Skin epidermis (tissue), 12 donors: Measurements from ENCODE around the gene COMP.

ENCODE experiments used
- H3K27ac ChIP-seq, 21 experiments: fragments of 200-600 bp; sonication (generic) in 11 of 21; one replicate each; pipeline ENCODE4 v1.5.0; 2020; ENCODE audit warnings: mild to moderate bottlenecking in 3 of 21, inconsistent platforms in 2 of 21, moderate library complexity in 2 of 21
- H3K4me3 ChIP-seq, 7 experiments: fragments of 200-600 bp; sonication (generic) in 2 of 7; one replicate each; pipeline ENCODE4 v1.5.0; 2020; ENCODE audit warnings: inconsistent platforms in 2 of 7, mild to moderate bottlenecking in 2 of 7, moderate library complexity in 1 of 7

COMP gene

DNA sequence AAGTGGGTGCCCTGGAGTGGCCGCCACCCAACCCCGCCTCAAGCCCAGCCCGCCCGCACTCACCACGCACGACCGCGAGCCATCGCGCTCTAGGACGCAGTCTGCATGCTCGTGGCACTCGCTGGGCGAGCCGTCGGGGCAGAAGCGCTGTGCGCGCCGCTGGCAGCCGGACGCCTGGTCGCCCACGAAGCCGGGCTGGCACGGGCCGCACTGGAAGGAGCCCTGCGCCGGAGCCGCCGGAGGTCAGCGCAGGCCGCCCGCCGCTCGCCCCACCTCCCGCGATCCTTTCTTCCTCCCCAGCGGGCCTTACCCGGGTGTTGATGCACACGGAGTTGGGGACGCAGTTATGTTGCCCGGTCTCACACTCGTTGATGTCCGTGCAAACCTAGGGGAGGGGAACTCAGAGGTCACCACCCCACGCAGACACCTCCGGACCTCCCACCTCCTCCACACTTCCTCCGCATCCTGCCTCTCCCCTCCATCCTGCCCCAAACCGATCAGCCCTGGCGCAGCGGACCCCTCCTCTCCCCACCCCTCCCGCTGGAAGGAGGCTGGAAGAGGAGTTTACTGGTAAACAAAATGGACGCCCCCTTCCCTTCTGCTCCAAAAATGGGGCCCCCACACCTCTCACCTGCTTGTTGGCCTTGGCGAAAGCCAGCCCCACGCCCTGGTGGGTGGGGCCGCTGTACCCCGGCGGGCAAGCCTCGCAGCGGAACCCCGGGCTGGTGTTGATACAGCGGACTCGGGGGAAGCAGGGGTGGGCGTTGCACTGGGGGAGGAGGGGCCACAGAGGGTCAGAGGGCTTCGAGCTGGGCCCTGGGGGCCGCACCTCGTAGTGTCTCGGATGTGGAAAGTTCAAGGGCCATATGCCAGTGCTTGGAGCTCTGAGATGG lies 2.3 kb downstream of the COMP start:
- H3K27ac ChIP-seq, result peak overlapping the region in 1 of 21 experiments; percentile 82
- H3K4me3 ChIP-seq, result no peak overlapping the region

- Histone ChIP-seq H3K4me3 (no peak overlapping the region), H3K27ac (no peak overlapping the region)
Measured at GRCh38 chr19:18785179-18786124, 5.7 kb downstream of the COMP start.

GRCh38 chr19:18784786-18785120 lies 6.4 kb downstream of the COMP start:
- no peak overlapping the region for H3K27ac ChIP-seq
- no peak overlapping the region for H3K4me3 ChIP-seq

- Histone ChIP-seq H3K27ac (no peak overlapping the region), H3K4me3 (no peak overlapping the region)
Measured at GRCh38 chr19:18783958-18784785, 6.9 kb downstream of the COMP start.

- H3K27ac ChIP-seq, result no peak overlapping the region
Measured at GRCh38 chr19:18782559-18783225, 8.4 kb downstream of the COMP start.

DNA sequence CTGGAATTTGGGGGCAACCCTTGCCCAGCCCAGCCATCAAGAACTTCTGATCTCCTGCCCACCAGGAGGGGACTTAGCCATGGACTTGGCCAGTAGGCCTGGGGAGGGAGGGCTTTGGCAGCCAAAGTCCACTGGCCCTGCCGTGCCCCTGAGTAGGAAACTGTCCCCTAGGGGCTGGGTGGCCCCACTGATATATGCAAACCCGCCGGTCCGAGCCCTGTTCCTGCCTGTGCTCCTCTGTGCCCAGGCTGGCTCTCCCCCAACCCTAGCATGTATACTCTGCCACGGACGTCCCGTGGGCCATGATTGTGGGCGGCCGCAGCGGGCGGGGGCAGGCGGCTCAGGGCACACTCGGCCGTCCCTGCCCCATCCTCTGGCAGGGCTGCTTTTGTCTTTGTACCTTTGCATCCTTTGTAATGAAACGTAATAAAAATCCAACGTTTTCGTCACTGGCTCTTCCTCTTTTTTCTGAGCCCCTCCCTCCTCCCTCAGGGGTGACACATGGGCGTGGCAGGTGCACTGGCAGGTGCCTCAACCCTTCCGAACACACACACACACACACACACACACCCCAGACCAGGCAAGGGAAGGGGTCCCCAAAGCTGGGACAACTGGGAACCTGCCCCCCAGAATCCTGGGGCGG lies 9.1 kb downstream of the COMP start:
- Histone ChIP-seq H3K27ac (no peak overlapping the region), H3K4me3 (no peak overlapping the region)

More at GRCh38 chr19:18782559-18783225, 8.4 kb downstream of the COMP start:
- H3K4me3 ChIP-seq, result no peak overlapping the region

DNA sequence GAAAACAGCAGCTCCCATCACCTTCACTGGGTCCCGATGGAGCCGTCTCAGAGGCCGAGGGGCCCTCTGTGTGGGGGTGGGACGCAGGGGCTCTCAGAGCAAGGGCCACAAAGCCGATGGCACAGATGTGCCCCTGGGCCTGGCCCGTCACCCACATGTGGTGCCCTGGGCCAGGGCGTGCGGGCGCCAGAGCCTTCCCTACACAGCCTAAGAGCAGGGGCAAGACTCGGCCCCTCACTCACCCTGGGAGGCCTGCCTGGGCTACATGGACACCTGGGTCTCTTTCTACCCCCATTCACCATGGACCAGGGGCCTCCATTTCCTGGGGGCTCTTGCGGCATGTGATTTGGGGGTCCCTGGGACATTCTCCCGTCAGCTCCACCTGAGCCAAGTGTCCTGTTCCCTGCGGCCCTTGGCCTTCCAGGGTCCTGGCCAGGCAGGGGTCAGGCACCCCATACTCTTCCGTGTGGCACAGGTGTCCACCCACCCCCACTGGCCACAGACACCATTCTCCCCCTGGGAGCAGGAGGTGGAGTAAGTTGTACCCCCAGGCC lies 10.0 kb downstream of the COMP start:
- H3K4me3 ChIP-seq, result no peak overlapping the region
- no peak overlapping the region for H3K27ac ChIP-seq

DNA sequence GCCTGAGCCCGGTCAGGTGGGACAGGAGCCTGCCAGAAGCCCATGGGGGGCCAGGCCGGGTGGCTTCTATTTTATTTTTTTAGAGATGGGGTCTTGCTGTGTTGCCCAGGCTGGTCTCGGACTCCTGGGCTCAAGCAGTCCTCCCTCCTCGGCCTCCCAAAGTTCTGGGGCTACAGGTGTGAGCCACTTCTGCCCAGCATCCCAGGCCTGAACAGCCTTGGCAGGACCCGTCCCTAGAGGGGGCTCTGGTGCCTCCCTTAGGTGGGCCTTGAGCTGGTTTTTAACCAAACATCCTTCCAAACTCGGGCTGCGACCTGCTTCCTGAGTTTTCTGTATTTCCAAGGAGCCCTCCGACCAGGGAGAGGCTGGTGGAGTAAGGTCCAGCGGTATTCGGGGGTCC lies 10.5 kb downstream of the COMP start:
- H3K4me3 ChIP-seq, result no peak overlapping the region

DNA sequence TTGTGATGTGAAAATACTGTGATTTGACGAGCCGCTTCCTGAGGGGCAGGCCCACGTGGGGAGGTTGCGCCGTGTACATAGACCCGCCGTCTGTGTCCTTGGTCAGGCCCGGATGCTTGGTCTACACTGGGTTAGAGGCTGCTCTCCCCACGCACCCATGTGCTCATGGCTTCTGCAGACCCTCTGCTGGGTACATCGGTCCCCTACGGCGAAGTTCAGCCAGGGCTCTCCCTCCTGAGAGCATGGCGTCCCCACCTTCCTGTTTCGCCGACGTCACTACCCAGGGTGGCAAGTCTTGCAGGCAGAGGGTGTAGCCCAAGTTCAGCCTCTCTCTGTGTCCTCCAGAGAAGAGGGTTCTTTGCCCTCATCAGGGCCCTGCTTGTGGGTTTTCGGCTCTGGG lies 11.0 kb downstream of the COMP start:
- no peak overlapping the region for H3K27ac ChIP-seq
- H3K4me3 ChIP-seq, result no peak overlapping the region

More for the DNA sequence above, 10.5 kb downstream of the COMP start:
- no peak overlapping the region for H3K27ac ChIP-seq

GRCh38 chr19:18778826-18779495 lies 12.1 kb downstream of the COMP start:
- Histone ChIP-seq H3K27ac (no peak overlapping the region), H3K4me3 (no peak overlapping the region)

DNA sequence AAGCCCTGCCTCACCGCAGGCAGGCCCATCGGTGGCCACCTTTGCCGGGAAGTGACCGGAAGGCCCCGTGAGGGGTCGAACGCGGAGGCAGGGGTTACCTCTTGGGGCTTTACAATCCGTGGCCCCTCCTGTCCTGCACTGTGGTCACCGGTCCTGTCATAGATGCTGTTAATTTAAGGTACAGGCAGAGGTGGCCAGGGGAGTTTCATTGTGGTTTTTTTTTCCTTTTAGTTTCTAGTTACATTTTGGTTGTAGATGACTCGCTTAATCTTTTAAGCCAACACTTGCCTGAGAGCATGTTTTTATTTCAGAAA lies 13.1 kb downstream of the COMP start:
- Histone ChIP-seq H3K27ac (no peak overlapping the region), H3K4me3 (no peak overlapping the region)

DNA sequence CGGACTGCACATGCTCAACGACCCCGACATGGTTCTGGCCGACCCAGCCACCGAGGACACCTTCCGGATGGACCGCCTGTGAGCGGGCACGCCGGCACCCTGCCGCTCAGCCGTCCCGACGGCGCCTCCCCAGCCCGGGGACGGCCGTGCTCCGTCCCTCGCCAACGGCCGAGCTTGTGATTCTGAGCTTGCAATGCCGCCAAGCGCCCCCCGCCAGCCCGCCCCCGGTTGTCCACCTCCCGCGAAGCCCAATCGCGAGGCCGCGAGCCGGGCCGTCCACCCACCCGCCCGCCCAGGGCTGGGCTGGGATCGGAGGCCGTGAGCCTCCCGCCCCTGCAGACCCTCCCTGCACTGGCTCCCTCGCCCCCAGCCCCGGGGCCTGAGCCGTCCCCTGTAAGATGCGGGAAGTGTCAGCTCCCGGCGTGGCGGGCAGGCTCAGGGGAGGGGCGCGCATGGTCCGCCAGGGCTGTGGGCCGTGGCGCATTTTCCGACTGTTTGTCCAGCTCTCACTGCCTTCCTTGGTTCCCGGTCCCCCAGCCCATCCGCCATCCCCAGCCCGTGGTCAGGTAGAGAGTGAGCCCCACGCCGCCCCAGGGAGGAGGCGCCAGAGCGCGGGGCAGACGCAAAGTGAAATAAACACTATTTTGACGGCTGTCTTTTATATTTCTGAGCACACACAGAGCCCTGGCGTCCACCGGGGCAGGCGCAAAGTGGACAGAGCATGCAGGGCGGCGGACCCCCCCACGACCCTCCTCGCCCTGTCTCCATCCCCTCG lies 13.6 kb downstream of the COMP start:
- Histone ChIP-seq H3K4me3 (no peak overlapping the region), H3K27ac (no peak overlapping the region)

GRCh38 chr19:18776736-18777135 lies 14.4 kb downstream of the COMP start:
- Histone ChIP-seq H3K27ac (no peak overlapping the region), H3K4me3 (no peak overlapping the region)

- no peak overlapping the region for H3K4me3 ChIP-seq
- no peak overlapping the region for H3K27ac ChIP-seq
Measured at GRCh38 chr19:18776288-18776594, 14.9 kb downstream of the COMP start.

GRCh38 chr19:18775586-18776287 lies 15.4 kb downstream of the COMP start:
- no peak overlapping the region for H3K27ac ChIP-seq
- H3K4me3 ChIP-seq, result no peak overlapping the region

DNA sequence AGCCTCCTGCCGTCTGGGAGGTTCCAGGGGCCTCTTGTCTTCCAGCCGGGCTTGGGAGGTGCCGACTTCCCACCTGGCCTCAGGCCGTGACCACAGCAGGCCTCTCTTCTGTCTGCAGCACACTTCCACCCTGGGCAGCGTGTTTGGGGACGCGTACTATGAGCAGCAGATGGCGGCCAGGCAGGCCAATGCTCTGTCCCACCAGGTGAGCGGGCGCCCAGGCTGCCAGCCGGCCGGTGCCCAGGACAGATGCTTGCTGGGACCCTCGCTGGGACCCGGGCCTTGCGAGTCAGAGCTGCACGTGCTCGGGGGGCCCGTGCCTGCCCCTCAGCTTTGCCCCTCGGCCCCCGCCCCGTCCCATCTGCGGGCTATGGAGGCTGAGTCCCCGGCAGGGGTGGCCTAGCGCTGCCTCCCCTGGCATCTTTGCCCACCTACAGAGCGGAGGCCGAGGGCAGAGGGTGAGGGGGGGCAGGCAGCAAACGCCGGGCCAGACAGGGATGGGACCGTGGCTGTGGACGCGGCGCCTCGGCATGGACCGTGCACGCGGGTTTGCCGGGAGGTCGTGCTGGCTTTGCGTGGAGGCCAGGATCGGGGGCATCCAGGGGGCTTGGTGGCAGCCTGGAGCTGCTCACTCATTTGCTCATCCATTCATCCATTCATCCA lies 16.2 kb downstream of the COMP start:
- H3K27ac ChIP-seq, result no peak overlapping the region

DNA sequence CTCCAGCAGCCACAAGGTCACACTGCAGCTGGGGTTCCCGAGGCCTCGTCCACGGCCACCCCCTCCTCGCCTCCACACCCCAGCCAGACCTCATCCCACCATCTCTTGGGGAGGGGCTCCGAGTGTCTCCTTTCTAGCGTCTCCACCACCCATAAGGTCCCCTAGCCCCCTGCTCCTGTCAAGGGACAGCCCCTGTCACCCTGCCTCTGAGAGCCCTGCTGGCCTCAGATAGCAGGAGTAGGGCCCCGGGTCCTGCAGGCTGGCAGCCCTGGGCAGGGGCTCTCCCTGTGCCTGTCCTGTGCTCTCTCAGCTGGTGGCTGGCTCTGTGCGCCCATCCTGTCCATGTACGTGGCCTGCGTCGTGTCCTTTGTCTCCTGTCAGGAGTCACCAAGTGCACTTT lies 17.0 kb downstream of the COMP start:
- Histone ChIP-seq H3K4me3 (no peak overlapping the region), H3K27ac (no peak overlapping the region)

More for the DNA sequence above, 16.2 kb downstream of the COMP start:
- H3K4me3 ChIP-seq, result no peak overlapping the region
